Cardiac muscle cell (in vitro differentiated cells and primary cell): Measurements from ENCODE around the gene NDUFAF8. TPM values are rescaled to one million over a fixed set of nuclear protein-coding genes. Genes with fewer than 3 reads are reported as not detected.
"Not testable (repeated sequence)": the region's sequence is repeated elsewhere in the genome, so short reads cannot be mapped to it uniquely, and the experiment has no call there.

Source experiments
- DNase-seq, 2 donors: peaks; one replicate each; pipeline versions ENCODE4 v3.0.0 to v3.0.0-alpha.2; 2010 to 2017; ENCODE audit warnings: low read depth in 1 of 2, low spot score in 1 of 2
- H3K27ac ChIP-seq: fragments of 200-600 bp; sonication (generic); 2 replicates; pipeline ENCODE4 v1.5.1; 2016
- H3K27me3 ChIP-seq: fragments of 200-600 bp; sonication (generic); 2 replicates; pipeline ENCODE4 v1.6.0; 2016; ENCODE audit warnings: control low read depth
- H3K36me3 ChIP-seq: fragments of 200-600 bp; sonication (generic); 2 replicates; pipeline ENCODE4 v1.5.1; 2016; ENCODE audit warnings: control low read depth
- H3K4me1 ChIP-seq: fragments of 200-600 bp; sonication (generic); 2 replicates; pipeline ENCODE4 v1.8.1; 2017; ENCODE audit warnings: low read depth, mild to moderate bottlenecking, mixed run types
- H3K4me3 ChIP-seq: fragments of 200-600 bp; sonication (generic); 2 replicates; pipeline ENCODE4 v1.5.1; 2016; ENCODE audit warnings: mild to moderate bottlenecking
- H3K9me3 ChIP-seq: fragments of 200-600 bp; sonication (generic); 2 replicates; pipeline ENCODE4 v1.5.1; 2017; ENCODE audit warnings: low read depth, mild to moderate bottlenecking, control low read depth
- CTCF ChIP-seq: IDR thresholded peaks from 2 replicates; pipeline ENCODE4 v1.5.1; 2012; ENCODE audit warnings: low read depth, mild to moderate bottlenecking, low read length
- polyA plus RNA-seq: library from polyadenylated mRNA; unstranded; fragments of >200 nt; fragmentation: Nextera tagmentation; extraction: Ambion mirVana; gene quantifications from 2 replicates; pipeline ENCODE4 v1.2.1, GENCODE V29; 2016
- total RNA-seq: library from RNA; depleted of rRNA; stranded (reverse); fragments of >200 nt; gene quantifications from 2 replicates; pipeline ENCODE4 v1.2.3, GENCODE V29; 2016

The NDUFAF8 gene
- total and polyA plus RNA-seq, 2 experiments from 2014 or later, result 52.3 to 142 TPM

- no peaks in the 10 kb centered on the region for H3K27me3 ChIP-seq
- no peaks in the 10 kb centered on the region for H3K9me3 ChIP-seq
- no peak for DNase-seq
- no peaks in the 10 kb centered on the region for H3K36me3 ChIP-seq
- H3K27ac ChIP-seq, result no peak overlapping the region
- H3K4me1 ChIP-seq, result no peaks in the 10 kb centered on the region
- TF ChIP-seq CTCF, result no peak
- H3K4me3 ChIP-seq, result peak overlapping the region; percentile 82
Observed at GRCh38 chr17:81222620-81222905, 16.6 kb upstream of the NDUFAF8 start.

- TF ChIP-seq CTCF, result no peak
- no peaks in the 10 kb centered on the region for H3K9me3 ChIP-seq
- H3K27ac ChIP-seq, result no peak within 1 kb of the TSS
- H3K4me1 ChIP-seq, result no peaks in the 10 kb centered on the region
- peak; percentile 99 for DNase-seq
- H3K4me3 ChIP-seq, result peak within 1 kb of the TSS; percentile 82
- H3K27me3 ChIP-seq, result no peaks in the 10 kb centered on the region
- H3K36me3 ChIP-seq, result no peaks in the 10 kb centered on the region
Observed at GRCh38 chr17:81222906-81223761, 16.0 kb upstream of the NDUFAF8 start, which contains the start of gene CEP131. CEP131 (minus strand) TSS chr17:81222965; CDS start chr17:81220056, 2,909 bp downstream.

- Histone ChIP-seq H3K9me3 (no peaks in the 10 kb centered on the region), H3K4me1 (no peaks in the 10 kb centered on the region), H3K27ac (no peak overlapping the region), H3K4me3 (peak overlapping the region; percentile 16), H3K27me3 (no peaks in the 10 kb centered on the region), H3K36me3 (no peaks in the 10 kb centered on the region)
- TF ChIP-seq CTCF, result no peak
- DNase-seq, result no peak
Observed at GRCh38 chr17:81223762-81224130, 15.4 kb upstream of the NDUFAF8 start.

- H3K4me1 ChIP-seq, H3K36me3 ChIP-seq, H3K27ac ChIP-seq, H3K27me3 ChIP-seq, DNase-seq, H3K4me3 ChIP-seq, H3K9me3 ChIP-seq: not testable (repeated sequence)
Observed at GRCh38 chr17:81227630-81228029, 11.5 kb upstream of the NDUFAF8 start.

GRCh38 chr17:81228420-81228819, 10.7 kb upstream of the NDUFAF8 start:
- Histone ChIP-seq H3K27me3 (no peaks in the 10 kb centered on the region), H3K27ac (no peak overlapping the region), H3K36me3 (peaks cover 6% of the 10 kb centered on the region), H3K9me3 (no peaks in the 10 kb centered on the region), H3K4me1 (peaks cover 7% of the 10 kb centered on the region), H3K4me3 (no peak overlapping the region)
- no peak for TF ChIP-seq CTCF
- no peak for DNase-seq

GRCh38 chr17:81228834-81229665, 10.1 kb upstream of the NDUFAF8 start:
- H3K36me3 ChIP-seq, result peaks cover 6% of the 10 kb centered on the region
- no peaks in the 10 kb centered on the region for H3K9me3 ChIP-seq
- no peak for DNase-seq
- no peak overlapping the region for H3K4me3 ChIP-seq
- TF ChIP-seq CTCF, result no peak
- no peaks in the 10 kb centered on the region for H3K27me3 ChIP-seq
- peaks cover 7% of the 10 kb centered on the region for H3K4me1 ChIP-seq
- H3K27ac ChIP-seq, result no peak overlapping the region
